ENCODE measurements around the gene PPP2R3A. TPM values are rescaled to one million over a fixed set of nuclear protein-coding genes. Genes with fewer than 3 reads are reported as not detected.
"Not testable (repeated sequence)": the region's sequence is repeated elsewhere in the genome, so short reads cannot be mapped to it uniquely, and the experiment has no call there.

PPP2R3A gene
- total RNA-seq, 2 experiments from 2014 or later: 0.07 TPM; not detected in 1

GRCh38 chr3:135937766-135938165 lies 27.8 kb upstream of the PPP2R3A start:
- ATAC-seq; H3K27ac Mint-ChIP-seq; H3K9me3 Mint-ChIP-seq (ENCODE audit: low read depth); H3K4me3 Mint-ChIP-seq; H3K4me1 Mint-ChIP-seq; H3K36me3 Mint-ChIP-seq; CTCF ChIA-PET; DNase-seq: not testable (repeated sequence)
- peaks cover 16% of the 10 kb centered on the region for H3K27me3 Mint-ChIP-seq

- no peaks in the 10 kb centered on the region for H3K9me3 Mint-ChIP-seq (ENCODE audit: low read depth)
- no peak for DNase-seq
- H3K27me3 Mint-ChIP-seq: peaks cover 14% of the 10 kb centered on the region
- CTCF ChIA-PET: no interaction called here
- H3K4me1 Mint-ChIP-seq: no peaks in the 10 kb centered on the region
- no peak overlapping the region for H3K4me3 Mint-ChIP-seq
- no peak for ATAC-seq
- no peaks in the 10 kb centered on the region for H3K36me3 Mint-ChIP-seq
- H3K27ac Mint-ChIP-seq: no peak overlapping the region
These were observed 20.7 kb upstream of the PPP2R3A start for GRCh38 chr3:135944831-135945230.

GRCh38 chr3:135950941-135951340 lies 14.6 kb upstream of the PPP2R3A start:
- no peak for ATAC-seq
- Mint-ChIP-seq H3K27me3 (peaks cover 3% of the 10 kb centered on the region), H3K4me1 (no peaks in the 10 kb centered on the region), H3K4me3 (no peak overlapping the region), H3K9me3 (ENCODE audit: low read depth) (no peaks in the 10 kb centered on the region), H3K36me3 (no peaks in the 10 kb centered on the region), H3K27ac (no peak overlapping the region)
- CTCF ChIA-PET: no interaction called here
- DNase-seq: no peak

GRCh38 chr3:135964160-135964955 lies 1.2 kb upstream of the PPP2R3A start:
- CTCF ChIA-PET: no interaction called here
- Mint-ChIP-seq H3K9me3 (ENCODE audit: low read depth) (peaks cover 6% of the 10 kb centered on the region), H3K4me1 (peaks cover 9% of the 10 kb centered on the region), H3K27me3 (peaks cover 37% of the 10 kb centered on the region), H3K36me3 (no peaks in the 10 kb centered on the region), H3K4me3 (peak overlapping the region; percentile 62), H3K27ac (no peak overlapping the region)
- ATAC-seq (no peak), DNase-seq (no peak)

GRCh38 chr3:135965129-135965505 lies 411 bp upstream of the PPP2R3A start:
- Mint-ChIP-seq H3K27me3 (peaks cover 40% of the 10 kb centered on the region), H3K4me3 (peak overlapping the region; percentile 62), H3K36me3 (no peaks in the 10 kb centered on the region), H3K9me3 (ENCODE audit: low read depth) (peaks cover 4% of the 10 kb centered on the region), H3K27ac (no peak overlapping the region), H3K4me1 (peaks cover 9% of the 10 kb centered on the region)
- ATAC-seq: no peak
- CTCF ChIA-PET: no interaction called here
- no peak for DNase-seq

GRCh38 chr3:135966271-135966961 lies 888 bp downstream of the PPP2R3A start:
- Mint-ChIP-seq H3K4me3 (peak overlapping the region; percentile 64), H3K27ac (no peak overlapping the region), H3K36me3 (no peaks in the 10 kb centered on the region), H3K4me1 (peaks cover 9% of the 10 kb centered on the region), H3K27me3 (peaks cover 43% of the 10 kb centered on the region), H3K9me3 (ENCODE audit: low read depth) (no peaks in the 10 kb centered on the region)
- no peak for ATAC-seq
- no peak for DNase-seq
- CTCF ChIA-PET: interaction anchor here (1.2 kb wide), 1 partner anchor 1365 kb away, joined by 3 read pairs; no protein-coding TSS in a partner anchor

GRCh38 chr3:135966962-135967274 lies 1.4 kb downstream of the PPP2R3A start:
- H3K4me1 Mint-ChIP-seq: peaks cover 9% of the 10 kb centered on the region
- CTCF ChIA-PET: interaction anchor here (1.2 kb wide), 1 partner anchor 1366 kb away, joined by 3 read pairs; no protein-coding TSS in a partner anchor
- ATAC-seq: no peak
- no peak for DNase-seq
- H3K9me3 Mint-ChIP-seq (ENCODE audit: low read depth): no peaks in the 10 kb centered on the region
- peak overlapping the region; percentile 64 for H3K4me3 Mint-ChIP-seq
- no peaks in the 10 kb centered on the region for H3K36me3 Mint-ChIP-seq
- H3K27me3 Mint-ChIP-seq: peaks cover 41% of the 10 kb centered on the region
- no peak overlapping the region for H3K27ac Mint-ChIP-seq

GRCh38 chr3:135967867-135968266 lies 2.3 kb downstream of the PPP2R3A start:
- no peak overlapping the region for H3K4me3 Mint-ChIP-seq
- H3K27ac Mint-ChIP-seq: no peak overlapping the region
- no peaks in the 10 kb centered on the region for H3K36me3 Mint-ChIP-seq
- DNase-seq (no peak), ATAC-seq (no peak)
- peaks cover 9% of the 10 kb centered on the region for H3K4me1 Mint-ChIP-seq
- H3K9me3 Mint-ChIP-seq (ENCODE audit: low read depth): no peaks in the 10 kb centered on the region
- peaks cover 45% of the 10 kb centered on the region for H3K27me3 Mint-ChIP-seq
- CTCF ChIA-PET: interaction anchor here (0.5 to 1.2 kb wide), 2 partner anchors 1322 to 1367 kb away, joined by 3 read pairs; no protein-coding TSS in a partner anchor

- Mint-ChIP-seq H3K4me3 (no peak overlapping the region), H3K4me1 (peaks cover 4% of the 10 kb centered on the region), H3K27ac (no peak overlapping the region), H3K36me3 (no peaks in the 10 kb centered on the region), H3K9me3 (ENCODE audit: low read depth) (no peaks in the 10 kb centered on the region), H3K27me3 (peaks cover 47% of the 10 kb centered on the region)
- no peak for DNase-seq
- CTCF ChIA-PET: no interaction called here
- no peak for ATAC-seq
These were observed 5.1 kb downstream of the PPP2R3A start for GRCh38 chr3:135970506-135971116.

GRCh38 chr3:135973841-135974240 lies 8.3 kb downstream of the PPP2R3A start:
- ATAC-seq (no peak), DNase-seq (no peak)
- Mint-ChIP-seq H3K36me3 (no peaks in the 10 kb centered on the region), H3K9me3 (ENCODE audit: low read depth) (no peaks in the 10 kb centered on the region), H3K27me3 (peaks cover 23% of the 10 kb centered on the region), H3K4me3 (no peak overlapping the region), H3K4me1 (no peaks in the 10 kb centered on the region), H3K27ac (no peak overlapping the region)
- CTCF ChIA-PET: no interaction called here

- Mint-ChIP-seq H3K27ac (no peak overlapping the region), H3K4me3 (no peak overlapping the region), H3K9me3 (ENCODE audit: low read depth) (no peaks in the 10 kb centered on the region), H3K4me1 (no peaks in the 10 kb centered on the region), H3K27me3 (peaks cover 17% of the 10 kb centered on the region), H3K36me3 (no peaks in the 10 kb centered on the region)
- ATAC-seq (no peak), DNase-seq (no peak)
- CTCF ChIA-PET: no interaction called here
These were observed 9.5 kb downstream of the PPP2R3A start for GRCh38 chr3:135975053-135975452.

- no peak for ATAC-seq
- Mint-ChIP-seq H3K27me3 (peaks cover 13% of the 10 kb centered on the region), H3K36me3 (no peaks in the 10 kb centered on the region), H3K9me3 (ENCODE audit: low read depth) (no peaks in the 10 kb centered on the region), H3K4me1 (no peaks in the 10 kb centered on the region), H3K27ac (no peak overlapping the region), H3K4me3 (no peak overlapping the region)
- no peak for DNase-seq
- CTCF ChIA-PET: no interaction called here
These were observed 10.0 kb downstream of the PPP2R3A start for GRCh38 chr3:135975536-135975935.

GRCh38 chr3:135980343-135980742 lies 14.8 kb downstream of the PPP2R3A start:
- Mint-ChIP-seq H3K9me3 (ENCODE audit: low read depth) (no peaks in the 10 kb centered on the region), H3K4me1 (no peaks in the 10 kb centered on the region), H3K27me3 (peaks cover 9% of the 10 kb centered on the region), H3K27ac (no peak overlapping the region), H3K4me3 (no peak overlapping the region), H3K36me3 (no peaks in the 10 kb centered on the region)
- ATAC-seq (no peak), DNase-seq (no peak)
- CTCF ChIA-PET: no interaction called here
